Mesodermal cell (in vitro differentiated cells): ENCODE measurements around the gene TNFSF13.

Source experiments
- H3K27ac ChIP-seq: 2 replicates; pipeline ENCODE4 v1.7.0; 2013; ENCODE audit warnings: mild to moderate bottlenecking, low read depth, low read length, moderate library complexity; ENCODE audit not compliant: severe bottlenecking
- H3K36me3 ChIP-seq: 2 replicates; pipeline ENCODE4 v1.7.1; 2013; ENCODE audit warnings: mild to moderate bottlenecking, low read length, moderate library complexity; ENCODE audit not compliant: control insufficient read depth, insufficient read depth
- H3K4me1 ChIP-seq: one replicate; pipeline ENCODE4 v1.7.1; 2013; ENCODE audit warnings: mild to moderate bottlenecking, low read length; ENCODE audit not compliant: insufficient read depth, control insufficient read depth, poor library complexity, severe bottlenecking
- H3K4me3 ChIP-seq: 2 replicates; pipeline ENCODE4 v1.7.0; 2013; ENCODE audit warnings: low read length, control low read depth, mild to moderate bottlenecking; ENCODE audit not compliant: insufficient read depth, poor library complexity, severe bottlenecking; ENCODE audit errors: extremely low read depth
- H3K9me3 ChIP-seq: 2 replicates; pipeline ENCODE4 v1.7.1; 2013; ENCODE audit warnings: mild to moderate bottlenecking, low read length, moderate library complexity; ENCODE audit not compliant: control insufficient read depth
- WGBS, 2 experiments: methylation state at CpG; one replicate each; pipeline ENCODE4 v1.1.5; 2013; ENCODE audit warnings: missing lambda C conversion rate in 2 of 2; ENCODE audit not compliant: insufficient coverage in 2 of 2; 5-methylcytosine and 5-hydroxymethylcytosine counted together

Gene TNFSF13

GRCh38 chr17:7562208-7562605, 3.7 kb downstream of the TNFSF13 start:
- Histone ChIP-seq H3K4me1 (peaks cover 30% of the 10 kb centered on the region), H3K4me3 (peak overlapping the region; percentile 97), H3K36me3 (peaks cover 45% of the 10 kb centered on the region), H3K9me3 (no peaks in the 10 kb centered on the region), H3K27ac (peak overlapping the region; percentile 66)
- 1 to 2% methylated on average over 17 to 24 of the region's 28 CpGs for WGBS, 2 experiments

GRCh38 chr17:7563115-7563869, 4.7 kb downstream of the TNFSF13 start:
- WGBS, 2 experiments: 96% methylated on average over 27 to 28 of the region's 30 CpGs
- Histone ChIP-seq H3K27ac (no peak overlapping the region), H3K4me1 (peaks cover 22% of the 10 kb centered on the region), H3K36me3 (peaks cover 51% of the 10 kb centered on the region), H3K9me3 (no peaks in the 10 kb centered on the region), H3K4me3 (peak overlapping the region; percentile 97)

GRCh38 chr17:7569571-7569970, 11.0 kb downstream of the TNFSF13 start:
- Histone ChIP-seq H3K9me3 (no peaks in the 10 kb centered on the region), H3K36me3 (peaks cover 77% of the 10 kb centered on the region)
- WGBS, 2 experiments: 80% methylated on average over 1 of the region's 5 CpGs; no CpG with 5 or more reads in 1 of the 2 experiments

GRCh38 chr17:7570351-7570750, 11.8 kb downstream of the TNFSF13 start:
- Histone ChIP-seq H3K27ac (no peak overlapping the region), H3K4me3 (no peak overlapping the region), H3K4me1 (peaks cover 22% of the 10 kb centered on the region), H3K9me3 (no peaks in the 10 kb centered on the region), H3K36me3 (peaks cover 77% of the 10 kb centered on the region)
- 94 to 99% methylated on average over 2 to 8 of the region's 10 CpGs for WGBS, 2 experiments

More at GRCh38 chr17:7569571-7569970, 11.0 kb downstream of the TNFSF13 start:
- H3K4me3 ChIP-seq: no peak overlapping the region
- peaks cover 14% of the 10 kb centered on the region for H3K4me1 ChIP-seq
- no peak overlapping the region for H3K27ac ChIP-seq

DNA sequence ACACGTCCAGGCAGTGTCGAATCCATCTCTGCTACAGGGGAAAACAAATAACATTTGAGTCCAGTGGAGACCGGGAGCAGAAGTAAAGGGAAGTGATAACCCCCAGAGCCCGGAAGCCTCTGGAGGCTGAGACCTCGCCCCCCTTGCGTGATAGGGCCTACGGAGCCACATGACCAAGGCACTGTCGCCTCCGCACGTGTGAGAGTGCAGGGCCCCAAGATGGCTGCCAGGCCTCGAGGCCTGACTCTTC, 13.7 kb downstream of the TNFSF13 start:
- 0 to 1% methylated on average over 9 to 11 of the region's 11 CpGs for WGBS, 2 experiments
- Histone ChIP-seq H3K36me3 (peaks cover 77% of the 10 kb centered on the region), H3K9me3 (no peaks in the 10 kb centered on the region), H3K4me3 (peak overlapping the region; percentile 49), H3K27ac (peak overlapping the region; percentile 89), H3K4me1 (peaks cover 26% of the 10 kb centered on the region)

GRCh38 chr17:7572588-7573323, 14.2 kb downstream of the TNFSF13 start:
- peaks cover 78% of the 10 kb centered on the region for H3K36me3 ChIP-seq
- H3K4me1 ChIP-seq: peaks cover 27% of the 10 kb centered on the region
- H3K27ac ChIP-seq: peak overlapping the region; percentile 96
- 0 to 1% methylated on average over 67 of the region's 73 CpGs for WGBS, 2 experiments
- H3K9me3 ChIP-seq: no peaks in the 10 kb centered on the region
- H3K4me3 ChIP-seq: peak overlapping the region; percentile 99

- 0 to 1% methylated on average over 43 to 45 of the region's 71 CpGs for WGBS, 2 experiments
- Histone ChIP-seq H3K4me3 (peak overlapping the region; percentile 99), H3K36me3 (peaks cover 82% of the 10 kb centered on the region)
Measured at GRCh38 chr17:7573324-7574080, 15.0 kb downstream of the TNFSF13 start.

GRCh38 chr17:7574176-7574953, 15.8 kb downstream of the TNFSF13 start:
- Histone ChIP-seq H3K9me3 (no peaks in the 10 kb centered on the region), H3K4me3 (peak overlapping the region; percentile 99), H3K27ac (peak overlapping the region; percentile 96), H3K4me1 (peaks cover 37% of the 10 kb centered on the region), H3K36me3 (peaks cover 82% of the 10 kb centered on the region)
- 25 to 31% methylated on average over 9 to 10 of the region's 15 CpGs for whole genome bisulfite sequencing, 2 experiments

More at GRCh38 chr17:7573324-7574080, 15.0 kb downstream of the TNFSF13 start:
- H3K4me1 ChIP-seq: peaks cover 29% of the 10 kb centered on the region
- H3K27ac ChIP-seq: peak overlapping the region; percentile 96
- no peaks in the 10 kb centered on the region for H3K9me3 ChIP-seq

DNA sequence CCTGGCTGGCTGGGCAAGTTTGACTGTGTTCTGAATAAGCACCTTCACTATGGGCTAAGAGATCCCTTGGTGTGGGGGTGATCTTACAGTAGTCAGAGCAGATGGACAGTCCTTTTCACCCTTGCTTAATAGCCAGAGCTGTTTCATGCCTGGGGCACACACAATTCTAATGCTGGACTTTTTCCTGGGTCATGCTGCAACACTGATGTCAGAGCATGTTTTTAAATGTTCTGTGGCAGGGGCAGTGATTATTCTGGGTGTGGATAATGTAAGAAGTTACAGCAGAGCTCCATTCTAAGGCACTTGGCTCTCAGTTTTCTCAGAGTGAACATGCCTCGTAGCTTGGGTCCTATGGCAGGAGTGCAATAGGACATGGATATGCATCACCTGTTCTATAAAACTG, 16.9 kb downstream of the TNFSF13 start:
- 90 to 100% methylated on average over 1 of the region's 1 CpG for WGBS, 2 experiments
- Histone ChIP-seq H3K4me1 (peaks cover 40% of the 10 kb centered on the region), H3K4me3 (peak overlapping the region; percentile 99), H3K9me3 (no peaks in the 10 kb centered on the region), H3K27ac (peak overlapping the region; percentile 20), H3K36me3 (peaks cover 79% of the 10 kb centered on the region)

GRCh38 chr17:7575959-7576358, 17.4 kb downstream of the TNFSF13 start:
- Histone ChIP-seq H3K4me1 (peaks cover 36% of the 10 kb centered on the region), H3K36me3 (peaks cover 74% of the 10 kb centered on the region), H3K9me3 (no peaks in the 10 kb centered on the region), H3K27ac (peak overlapping the region; percentile 20), H3K4me3 (no peak overlapping the region)
- WGBS, 2 experiments: 96 to 100% methylated on average over 5 to 7 of the region's 7 CpGs
